SH-SY5Y (cell line): ENCODE results near the gene PPP2R2C.

Source experiments
- GATA2 ChIP-seq: IDR thresholded peaks from 2 replicates; pipeline ENCODE4 v1.6.1; 2011; ENCODE audit warnings: mild to moderate bottlenecking, low read depth, low read length
- GATA3 ChIP-seq: IDR thresholded peaks from 2 replicates; pipeline ENCODE4 v1.6.1; 2011; ENCODE audit warnings: low read depth, mild to moderate bottlenecking, low read length, moderate library complexity

GRCh38 chr4:6367371-6367851 lies 105.0 kb downstream of the PPP2R2C start:
- no peak for TF ChIP-seq GATA2
- TF ChIP-seq GATA3 = no peak
